ENCODE results near the gene ERG28. TPM values are rescaled to one million over a fixed set of nuclear protein-coding genes. Genes with fewer than 3 reads are reported as not detected.

ERG28 gene
- total RNA-seq, 1 experiment from 2014 or later: 18.4 TPM

GRCh38 chr14:75602503-75602902 is 58.2 kb downstream of the ERG28 start:
- Histone ChIP-seq H2AFZ (ENCODE audit: low read depth, low read length, poor library complexity, severe bottlenecking) (no peak overlapping the region), H4K20me1 (ENCODE audit: insufficient read depth) (no peaks in the 10 kb centered on the region), H3K36me3 (ENCODE audit: control insufficient read depth in 1 of 2, insufficient read depth in 2 of 2, low read length in 2 of 2) (no peaks in the 10 kb centered on the region), H3K27me3 (ENCODE audit: insufficient read depth, low read length) (0 out of 2 replicates have a peak, but pooled peaks cover 6% of the 10 kb centered on the region), H3K79me2 (ENCODE audit: insufficient read depth, low read length) (no peaks in the 10 kb centered on the region), H3K9me3 (ENCODE audit: control insufficient read depth in 1 of 2, insufficient read depth in 1 of 2, low read depth in 1 of 2, low read length in 2 of 2) (no peaks in the 10 kb centered on the region; a peak in 1 of 4 replicates), H3K4me1 (ENCODE audit: control insufficient read depth in 1 of 2, insufficient read depth in 2 of 2, low read length in 2 of 2) (0 out of 4 replicates have a peak, but pooled peaks cover 0 to 3% of the 10 kb centered on the region in 2 experiments), H3K4me3 (replicated peaks in 1 of 2; ENCODE audit: low read depth in 1 of 2, low read length in 2 of 2) (no peak overlapping the region), H3K27ac (ENCODE audit: low read depth, low read length) (no peak overlapping the region), H3K4me2 (ENCODE audit: low read length) (no peak overlapping the region), H3K9ac (ENCODE audit: low read length) (no peak overlapping the region), H3K9me2 (ENCODE audit: insufficient read depth) (no peaks in the 10 kb centered on the region)
- POLR2A ChIA-PET: no interaction called here
- no peak for DNase-seq (ENCODE audit: low read depth, low spot score)
- no peak for ATAC-seq
- no peak for TF ChIP-seq SIN3A (IDR thresholded peaks at IDR 0.05; ENCODE audit: low read depth)
- TF ChIP-seq TCF7L2 (IDR thresholded peaks at IDR 0.05; ENCODE audit: borderline replicate concordance, extremely low read depth, insufficient read depth, insufficient read length): no peak
- no peak for TF ChIP-seq EGR1 (IDR thresholded peaks at IDR 0.05; ENCODE audit: low read depth)
- no peak for TF ChIP-seq ZBTB33 (IDR thresholded peaks at IDR 0.05; ENCODE audit: extremely low read depth, insufficient replicate concordance, low read length)
- TF ChIP-seq ZNF274 (IDR thresholded peaks at IDR 0.05; ENCODE audit: low read depth, low read length): no peak
- no peak for TF ChIP-seq FOSL1 (IDR thresholded peaks at IDR 0.05; ENCODE audit: low read depth)
- no peak for TF ChIP-seq POLR2AphosphoS5 (IDR thresholded peaks at IDR 0.05; ENCODE audit: low read depth, low read length)
- TF ChIP-seq POLR2A (IDR thresholded peaks at IDR 0.05; ENCODE audit: borderline replicate concordance, extremely low read depth, insufficient read depth, insufficient read length): no peak
- TF ChIP-seq, protein P1, sequence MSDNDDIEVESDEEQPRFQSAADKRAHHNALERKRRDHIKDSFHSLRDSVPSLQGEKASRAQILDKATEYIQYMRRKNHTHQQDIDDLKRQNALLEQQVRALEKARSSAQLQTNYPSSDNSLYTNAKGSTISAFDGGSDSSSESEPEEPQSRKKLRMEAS (IDR thresholded peaks at IDR 0.05): no peak
- TF ChIP-seq SRF (IDR thresholded peaks at IDR 0.05; ENCODE audit: low read depth): no peak
- TF ChIP-seq ELF1 (IDR thresholded peaks at IDR 0.05; ENCODE audit: borderline replicate concordance, low read depth): no peak
- TF ChIP-seq, protein P2, sequence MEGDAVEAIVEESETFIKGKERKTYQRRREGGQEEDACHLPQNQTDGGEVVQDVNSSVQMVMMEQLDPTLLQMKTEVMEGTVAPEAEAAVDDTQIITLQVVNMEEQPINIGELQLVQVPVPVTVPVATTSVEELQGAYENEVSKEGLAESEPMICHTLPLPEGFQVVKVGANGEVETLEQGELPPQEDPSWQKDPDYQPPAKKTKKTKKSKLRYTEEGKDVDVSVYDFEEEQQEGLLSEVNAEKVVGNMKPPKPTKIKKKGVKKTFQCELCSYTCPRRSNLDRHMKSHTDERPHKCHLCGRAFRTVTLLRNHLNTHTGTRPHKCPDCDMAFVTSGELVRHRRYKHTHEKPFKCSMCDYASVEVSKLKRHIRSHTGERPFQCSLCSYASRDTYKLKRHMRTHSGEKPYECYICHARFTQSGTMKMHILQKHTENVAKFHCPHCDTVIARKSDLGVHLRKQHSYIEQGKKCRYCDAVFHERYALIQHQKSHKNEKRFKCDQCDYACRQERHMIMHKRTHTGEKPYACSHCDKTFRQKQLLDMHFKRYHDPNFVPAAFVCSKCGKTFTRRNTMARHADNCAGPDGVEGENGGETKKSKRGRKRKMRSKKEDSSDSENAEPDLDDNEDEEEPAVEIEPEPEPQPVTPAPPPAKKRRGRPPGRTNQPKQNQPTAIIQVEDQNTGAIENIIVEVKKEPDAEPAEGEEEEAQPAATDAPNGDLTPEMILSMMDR (IDR thresholded peaks at IDR 0.05 in 2 of 3, conservative IDR thresholded peaks at IDR 0.05 in 1 of 3; ENCODE audit: borderline replicate concordance in 1 of 3, insufficient read depth in 1 of 3, low read depth in 2 of 3, low read length in 2 of 3): no peak
- TF ChIP-seq RAD21 (IDR thresholded peaks at IDR 0.05; ENCODE audit: low read depth): no peak
- no peak for TF ChIP-seq CBX3 (IDR thresholded peaks at IDR 0.05; ENCODE audit: low read depth)
- no peak for TF ChIP-seq ZFX (IDR thresholded peaks at IDR 0.05)
- no peak for TF ChIP-seq REST (IDR thresholded peaks at IDR 0.05; ENCODE audit: low read depth)
- TF ChIP-seq EZH2 (IDR thresholded peaks at IDR 0.05): no peak
- no peak for TF ChIP-seq EZH2phosphoT487 (IDR thresholded peaks at IDR 0.05; ENCODE audit: borderline replicate concordance)
- TF ChIP-seq, protein P3, sequence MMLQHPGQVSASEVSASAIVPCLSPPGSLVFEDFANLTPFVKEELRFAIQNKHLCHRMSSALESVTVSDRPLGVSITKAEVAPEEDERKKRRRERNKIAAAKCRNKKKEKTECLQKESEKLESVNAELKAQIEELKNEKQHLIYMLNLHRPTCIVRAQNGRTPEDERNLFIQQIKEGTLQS (IDR thresholded peaks at IDR 0.05): no peak
- RAD21 ChIA-PET (ENCODE audit: low non-redundant PET in 1 of 2, low total read pairs in 2 of 2, uncharacterized antibody in 2 of 2, unreplicated experiment in 2 of 2): no interaction called here
- no TSS peak for BruUV-seq (replicated peaks)
- CTCF ChIA-PET: no interaction called here
- intact Hi-C loops (cut with micrococcal nuclease): no loop called here
